ENCODE results near the gene RC3H1. TPM values are rescaled to one million over a fixed set of nuclear protein-coding genes. Genes with fewer than 3 reads are reported as not detected.
"Not testable (repeated sequence)": the region's sequence is repeated elsewhere in the genome, so short reads cannot be mapped to it uniquely, and the experiment has no call there.

The RC3H1 gene
- polyA plus RNA-seq, 4 donors: 9.5 to 14.3 (median 13.7) TPM

DNA sequence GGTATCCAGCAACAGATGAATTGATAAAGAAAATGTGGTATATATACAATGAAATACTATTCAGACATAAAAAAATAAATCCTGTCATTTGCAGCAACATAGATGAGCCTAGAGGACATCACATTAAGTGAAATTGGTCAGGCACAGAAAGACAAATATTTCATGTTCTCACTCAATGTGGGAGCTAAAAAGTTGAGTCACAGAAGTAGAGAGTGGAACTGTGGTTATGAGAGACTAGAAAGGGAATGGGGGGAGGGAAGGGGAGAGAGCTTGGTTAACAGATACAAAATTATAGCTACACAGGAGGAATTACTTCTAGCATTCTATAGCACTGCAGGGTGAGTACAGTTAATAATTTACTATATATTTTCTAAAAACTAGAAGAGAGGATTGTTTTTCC, 68.0 kb downstream of the RC3H1 start:
- DNase-seq (ENCODE audit: low read depth in 4 of 4, low spot score in 3 of 4): no peak

DNA sequence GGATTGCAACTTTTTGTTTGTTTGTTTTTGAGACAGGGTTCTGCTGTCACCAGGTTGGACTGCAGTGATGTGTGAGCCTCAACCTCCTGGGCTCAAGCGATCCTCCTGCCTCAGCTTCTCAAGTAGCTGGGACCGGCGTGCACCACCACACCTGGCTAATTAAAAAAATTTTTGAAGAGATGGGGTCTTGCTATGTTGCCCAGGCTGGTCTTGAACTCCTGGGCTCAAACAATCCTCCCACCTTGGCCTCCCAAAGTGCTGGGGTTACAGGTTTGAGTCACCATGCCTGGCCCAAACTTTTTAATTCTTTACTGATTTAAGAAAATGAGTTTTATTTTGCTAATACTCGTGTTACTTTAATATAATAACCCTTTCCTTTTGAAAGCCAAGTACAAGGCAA, 73.6 kb downstream of the RC3H1 start:
- DNase-seq (ENCODE audit: low read depth in 4 of 4, low spot score in 3 of 4): no peak

DNA sequence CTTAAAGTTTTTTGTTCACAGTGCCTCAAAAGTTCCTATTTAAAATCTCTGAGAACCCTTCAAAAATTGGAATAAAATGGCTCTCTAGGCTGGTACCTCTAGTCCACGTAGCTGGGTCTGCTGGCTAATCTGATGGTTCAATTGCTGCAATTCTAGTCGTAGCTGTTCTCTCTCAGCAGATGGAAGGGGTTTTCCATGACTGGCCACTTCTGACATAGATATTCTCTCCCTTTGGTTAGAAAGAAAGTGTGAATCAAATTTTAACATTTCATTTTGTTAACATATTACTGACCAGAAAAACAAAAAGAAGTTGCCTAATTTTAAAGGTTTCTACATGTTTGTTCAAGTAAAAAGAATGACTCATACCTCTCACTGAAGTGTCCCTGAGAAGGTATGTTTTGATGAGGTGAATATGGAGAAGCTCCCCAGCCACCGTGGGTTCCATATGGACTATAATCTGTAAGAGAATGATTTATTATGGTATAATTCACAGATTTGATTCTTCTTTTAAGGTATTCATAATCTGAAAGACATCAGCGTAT, 75.7 kb downstream of the RC3H1 start:
- DNase-seq (ENCODE audit: low read depth in 4 of 4, low spot score in 3 of 4): no peak

- no peak for DNase-seq (ENCODE audit: low read depth in 4 of 4, low spot score in 3 of 4)
Observed at GRCh38 chr1:173937062-173937461, 85.1 kb downstream of the RC3H1 start.

GRCh38 chr1:173934440-173934839, 87.7 kb downstream of the RC3H1 start:
- no peak for DNase-seq (ENCODE audit: low read depth in 4 of 4, low spot score in 3 of 4)

DNA sequence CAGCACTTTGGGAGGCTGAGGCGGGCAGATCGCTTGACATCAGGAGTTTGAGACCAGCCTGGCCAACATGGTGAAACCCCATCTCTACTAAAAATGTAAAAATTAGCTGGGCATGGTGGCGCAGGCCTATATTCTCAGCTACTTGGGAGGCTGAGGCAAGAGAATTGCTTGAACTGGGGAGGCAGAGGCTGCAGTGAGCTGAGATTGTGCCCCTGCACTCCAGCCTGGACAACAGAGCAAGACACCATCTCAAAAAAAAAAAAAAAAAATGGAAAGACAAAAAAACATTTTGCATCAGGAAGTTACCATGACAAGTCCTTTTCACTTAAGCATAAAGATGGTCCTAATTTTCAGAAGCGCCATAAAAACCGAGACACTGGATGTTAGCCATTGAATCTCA, 91.6 kb downstream of the RC3H1 start:
- DNase-seq (ENCODE audit: low read depth in 4 of 4, low spot score in 3 of 4): not testable (repeated sequence)

DNA sequence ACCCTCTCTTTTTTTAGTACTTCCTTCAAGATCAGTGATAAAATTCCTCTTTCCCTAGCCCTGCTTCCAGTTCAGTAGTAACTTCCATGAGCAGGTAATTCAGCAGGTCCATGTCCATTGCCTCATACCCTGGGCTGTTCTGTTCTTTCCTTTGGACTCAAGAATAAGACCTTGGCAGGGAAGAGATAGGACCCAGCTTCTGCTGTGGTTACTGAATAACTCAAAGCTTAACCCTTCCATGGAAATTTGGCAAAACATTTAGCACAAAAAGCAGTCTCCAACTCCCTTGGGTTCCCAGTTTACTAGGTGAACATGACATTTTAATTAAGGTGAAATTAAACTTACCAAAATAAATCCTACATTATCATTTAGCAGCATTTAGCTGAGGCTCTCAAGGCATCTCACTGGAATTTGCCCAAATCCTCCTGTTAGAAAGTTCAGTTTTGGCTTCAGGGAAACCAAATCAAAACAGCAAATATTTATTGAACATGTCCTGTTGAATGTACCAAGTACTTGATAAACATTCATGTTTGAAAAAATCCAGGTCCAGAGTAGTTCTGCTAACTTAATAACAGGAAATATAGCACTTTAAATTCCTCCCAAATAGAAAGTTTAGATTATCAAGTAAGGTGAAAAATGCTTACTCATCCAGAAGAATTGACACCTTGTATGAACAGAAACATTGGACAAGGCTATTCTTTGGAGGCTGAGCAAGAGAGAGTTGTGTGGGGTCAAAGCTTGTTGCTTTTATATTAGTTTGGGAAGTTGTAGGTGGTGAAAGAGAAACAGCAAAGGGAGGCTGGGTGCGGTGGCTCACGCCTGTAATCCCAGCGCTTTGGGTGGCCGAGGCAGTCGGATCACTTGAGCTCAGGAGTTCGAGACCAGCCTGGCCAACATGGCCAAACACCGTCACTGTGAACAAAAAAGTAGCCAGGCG, 96.6 kb downstream of the RC3H1 start:
- no peak for DNase-seq (ENCODE audit: low read depth in 4 of 4, low spot score in 3 of 4)

DNA sequence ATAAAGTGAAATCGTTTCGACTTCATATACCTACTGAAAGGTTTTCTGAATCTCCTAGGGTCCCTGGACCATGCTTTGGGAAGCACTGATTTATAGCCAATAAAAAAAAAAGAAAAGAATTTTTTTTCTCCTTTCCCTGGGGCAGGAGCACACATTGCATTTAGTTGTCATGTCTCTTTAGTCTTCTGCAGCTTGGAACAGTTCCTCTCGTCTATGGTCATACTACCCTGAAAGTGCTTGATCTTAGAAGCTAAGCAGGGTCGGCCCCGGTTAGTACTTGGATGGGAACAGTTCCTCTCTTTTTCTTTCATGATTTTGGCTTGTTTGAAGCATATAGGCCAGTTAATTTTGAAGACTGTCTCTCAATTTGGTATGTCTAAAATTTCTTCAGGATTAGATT, 101.3 kb downstream of the RC3H1 start:
- DNase-seq (ENCODE audit: low read depth in 4 of 4, low spot score in 3 of 4): no peak

DNA sequence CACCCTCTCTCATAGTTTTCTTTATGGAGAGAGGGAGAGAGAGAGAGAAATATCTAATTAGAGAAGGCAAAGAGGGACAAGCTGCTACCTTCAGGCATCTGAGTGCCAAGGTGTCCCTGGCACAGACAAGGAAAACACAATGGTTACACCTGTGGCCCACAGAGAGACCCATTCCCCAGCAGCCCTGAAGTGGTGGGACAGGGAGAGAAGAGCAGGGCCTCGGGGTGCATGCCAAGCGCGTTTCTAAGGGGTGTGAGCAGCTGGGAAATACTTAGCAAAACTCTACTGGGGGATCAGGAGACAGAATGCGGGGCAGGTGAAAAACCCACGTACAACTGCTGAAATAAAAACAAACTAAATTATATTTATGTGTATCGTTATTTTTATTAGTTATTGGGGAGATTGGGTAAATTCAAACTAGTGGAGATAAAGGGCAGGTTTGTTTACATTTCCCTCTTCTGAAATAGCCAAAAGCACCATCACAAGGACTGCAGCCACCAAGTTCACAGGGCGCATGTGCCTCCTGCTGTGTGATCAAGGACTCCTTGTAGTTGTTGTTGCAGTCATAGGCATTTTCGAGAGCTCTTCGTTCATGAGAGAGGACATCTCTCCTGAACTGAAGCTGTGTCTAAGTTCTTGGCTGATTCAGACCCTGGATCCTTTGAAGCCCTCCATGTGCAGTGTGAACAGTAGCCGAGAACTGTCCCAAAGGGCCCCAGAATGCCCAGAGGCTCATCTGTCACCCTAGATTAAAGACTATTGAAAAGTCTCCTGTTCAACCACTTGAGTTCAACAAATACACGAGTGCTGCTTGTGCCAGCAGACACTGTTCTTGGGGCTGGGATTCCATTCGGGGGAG, 104.3 kb downstream of the RC3H1 start:
- no peak for DNase-seq (ENCODE audit: low read depth in 4 of 4, low spot score in 3 of 4)

- no peak for DNase-seq (ENCODE audit: low read depth in 4 of 4, low spot score in 3 of 4)
Observed at GRCh38 chr1:173917149-173917548, 105.0 kb downstream of the RC3H1 start, which contains the start of gene SERPINC1. TSS of gene SERPINC1 (minus strand) at chr1:173917327. CDS start at chr1:173917259, 68 bp downstream.

DNA sequence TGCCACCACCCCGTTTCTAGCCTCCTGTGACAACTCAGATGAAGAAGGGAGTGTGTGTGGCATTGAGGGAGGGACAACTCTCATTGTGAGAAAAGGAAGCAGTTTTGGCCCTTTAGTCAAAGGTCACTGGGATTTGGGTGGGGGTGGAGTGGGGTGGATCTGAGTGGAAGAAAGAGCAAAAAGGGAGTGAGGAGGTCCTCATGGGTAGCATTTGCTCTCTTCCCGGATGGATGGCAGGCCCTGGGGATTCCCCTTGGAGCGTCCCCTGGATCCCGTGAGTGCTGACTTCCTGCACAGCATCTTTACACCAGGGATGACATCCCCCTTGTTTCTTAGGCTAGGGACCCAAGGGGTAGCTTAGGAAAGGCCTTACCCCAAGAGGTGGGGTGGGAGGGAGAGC, 105.5 kb downstream of the RC3H1 start:
- DNase-seq (ENCODE audit: low read depth in 4 of 4, low spot score in 3 of 4): no peak

DNA sequence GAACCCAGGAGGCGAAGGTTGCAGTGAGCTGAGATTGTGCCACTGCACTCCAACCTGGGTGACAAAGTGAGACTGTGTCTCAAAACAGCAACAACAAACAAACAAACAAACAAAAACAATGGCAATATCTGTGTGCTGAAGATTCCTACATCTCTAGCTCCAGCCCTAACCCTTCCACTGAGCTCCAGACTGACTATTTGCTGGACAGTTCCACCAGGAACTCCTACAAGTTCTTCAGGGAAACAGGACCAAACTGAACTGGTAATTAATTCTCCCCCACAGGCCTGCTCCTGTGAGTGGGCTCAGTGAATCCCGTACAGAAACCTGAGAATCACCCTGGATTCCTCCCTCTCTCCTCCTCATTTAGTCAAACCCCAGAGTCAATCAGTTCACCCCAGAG, 106.6 kb downstream of the RC3H1 start:
- no peak for DNase-seq (ENCODE audit: low read depth in 4 of 4, low spot score in 3 of 4)

- DNase-seq (ENCODE audit: low read depth in 4 of 4, low spot score in 3 of 4): no peak
Observed at GRCh38 chr1:173914366-173914871, 107.7 kb downstream of the RC3H1 start.

- DNase-seq (ENCODE audit: low read depth in 4 of 4, low spot score in 3 of 4): no peak
Observed at GRCh38 chr1:173913111-173913510, 109.0 kb downstream of the RC3H1 start.

DNA sequence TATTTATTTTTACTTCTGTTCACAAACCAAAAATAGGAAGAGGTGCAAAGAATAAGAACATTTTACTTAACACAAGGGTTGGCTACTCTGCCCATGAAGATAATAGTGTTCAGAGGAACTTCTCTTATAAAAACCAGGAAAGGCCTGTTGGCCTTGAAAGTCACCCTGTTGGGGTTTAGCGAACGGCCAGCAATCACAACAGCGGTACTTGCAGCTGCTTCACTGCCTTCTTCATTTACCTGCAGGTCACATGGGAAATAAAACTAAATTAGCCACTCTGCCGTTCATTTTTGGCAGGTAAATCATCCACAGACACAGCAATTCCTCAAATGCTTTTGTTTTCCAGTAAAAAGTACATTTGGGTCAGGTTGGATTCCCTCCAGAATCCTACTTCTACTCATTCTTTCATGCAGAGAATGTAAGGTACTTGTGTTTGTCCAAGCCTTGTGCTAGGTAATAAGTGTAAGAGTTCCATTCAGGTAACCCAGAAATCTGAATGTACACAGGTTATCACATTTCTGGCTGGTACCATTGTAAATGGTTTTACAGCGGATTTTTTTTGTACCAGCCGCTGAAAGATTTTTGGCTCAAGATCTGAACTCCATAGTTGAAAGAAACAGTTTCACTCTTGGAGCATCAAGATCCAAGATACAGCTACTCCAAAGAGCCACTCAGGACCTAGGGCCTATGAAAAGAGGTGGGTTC, 118.2 kb downstream of the RC3H1 start:
- no peak for DNase-seq (ENCODE audit: low read depth in 4 of 4, low spot score in 3 of 4)

GRCh38 chr1:173900992-173901391, 121.2 kb downstream of the RC3H1 start:
- no peak for DNase-seq (ENCODE audit: low read depth in 4 of 4, low spot score in 3 of 4)

GRCh38 chr1:173900427-173900826, 121.7 kb downstream of the RC3H1 start:
- no peak for DNase-seq (ENCODE audit: low read depth in 4 of 4, low spot score in 3 of 4)

DNA sequence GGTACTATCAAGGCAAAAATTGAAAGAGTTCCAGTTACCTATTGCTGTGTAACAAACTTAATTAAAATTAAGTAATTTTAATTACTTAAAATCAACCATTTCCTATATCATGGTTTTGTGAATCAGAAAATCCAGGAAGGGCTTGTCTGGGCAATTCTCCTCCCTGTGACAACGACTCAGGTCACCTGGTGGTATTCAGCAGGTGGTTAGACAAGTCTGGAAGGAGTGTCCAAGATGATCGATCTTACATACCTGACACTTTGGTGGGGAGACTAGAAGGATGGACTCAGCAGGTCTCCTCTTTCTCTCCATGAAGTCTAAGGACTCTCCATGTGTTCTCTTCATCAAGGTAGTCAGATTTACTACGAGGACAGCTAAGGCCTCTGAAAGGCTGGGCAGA, 128.0 kb downstream of the RC3H1 start:
- no peak for DNase-seq (ENCODE audit: low read depth in 4 of 4, low spot score in 3 of 4)

GRCh38 chr1:173893611-173894010, 128.5 kb downstream of the RC3H1 start:
- no peak for DNase-seq (ENCODE audit: low read depth in 4 of 4, low spot score in 3 of 4)

DNA sequence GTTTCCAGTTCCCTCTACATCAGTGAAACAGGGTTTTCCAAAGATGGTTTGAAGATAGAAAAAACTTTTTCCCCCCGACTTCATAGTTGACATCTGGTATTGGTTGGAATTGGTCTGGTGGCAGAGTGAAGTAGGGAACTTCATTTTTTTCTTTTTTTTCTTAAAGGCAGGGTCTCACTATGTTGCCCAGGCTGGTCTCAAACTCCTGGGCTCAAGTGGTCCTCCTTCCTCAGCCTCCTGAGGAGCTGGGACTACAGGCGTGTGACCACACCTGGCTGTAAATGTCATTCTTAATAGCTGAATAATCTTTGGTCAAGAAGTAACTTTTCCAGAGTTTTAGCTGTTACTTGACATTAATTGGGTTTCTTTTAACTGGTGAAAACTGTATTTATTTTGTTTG, 132.3 kb downstream of the RC3H1 start:
- no peak for DNase-seq (ENCODE audit: low read depth in 4 of 4, low spot score in 3 of 4)

All from right renal pelvis (tissue), 4 donors.